Thyroid gland (tissue), 4 donors: ENCODE results near the gene NAP1L4. TPM values are rescaled to one million over a fixed set of nuclear protein-coding genes. Genes with fewer than 3 reads are reported as not detected.

Experiments
- DNase-seq, 2 donors: peaks; one replicate each; pipeline ENCODE4 v3.0.0-alpha.2; 2019
- H3K27ac ChIP-seq, 3 donors: fragments of 200-600 bp; sonication (generic); 1 replicate in 2 of 3; 2 replicates in 1 of 3; pipeline ENCODE4 v1.5.1; 2016 to 2019; ENCODE audit warnings: mild to moderate bottlenecking in 1 of 3, moderate library complexity in 1 of 3
- H3K27me3 ChIP-seq: fragments of 200-600 bp; sonication (generic); one replicate; pipeline ENCODE4 v1.5.1; 2019
- H3K36me3 ChIP-seq, 2 donors: fragments of 200-600 bp; sonication (generic); one replicate each; pipeline ENCODE4 v1.5.1; 2016 to 2019
- H3K4me1 ChIP-seq, 2 donors: fragments of 200-600 bp; sonication (generic); one replicate each; pipeline ENCODE4 v1.5.1; 2017 to 2019
- H3K4me3 ChIP-seq, 3 donors: fragments of 200-600 bp; sonication (generic); replicated peaks in 1 of 3; 1 replicate in 2 of 3; 2 replicates in 1 of 3; pipeline ENCODE4 v1.5.1; 2016; ENCODE audit warnings: mild to moderate bottlenecking in 1 of 3
- H3K9me3 ChIP-seq: fragments of 200-600 bp; sonication (generic); one replicate; pipeline ENCODE4 v1.5.1; 2017
- CTCF ChIP-seq, 6 experiments: fragments of 200-600 bp in 3 of 6; fragments of 450-650 bp in 3 of 6; sonication (generic) in 3 of 6; IDR thresholded peaks; one replicate each; pipeline ENCODE4 v1.5.1; 2016 to 2019; ENCODE audit warnings: antibody characterized with exemption in 6 of 6, mild to moderate bottlenecking in 2 of 6, inconsistent platforms in 1 of 6, moderate library complexity in 1 of 6
- POLR2A ChIP-seq, 2 donors: fragments of 450-650 bp; IDR thresholded peaks; one replicate each; pipeline ENCODE4 v1.6.1; 2017; ENCODE audit warnings: antibody characterized with exemption in 2 of 2, mild to moderate bottlenecking in 2 of 2, moderate library complexity in 1 of 2
- WGBS, 2 donors: methylation state at CpG; one replicate each; pipeline ENCODE4 v1.1.5; 2017; 5-methylcytosine and 5-hydroxymethylcytosine counted together
- intact Hi-C: fragments of 100-400 bp; cut with DNase I; formaldehyde crosslinking; loops from one replicate; pipeline ENCODE4 v1.15.1; 2023
- total RNA-seq, 4 donors: library from RNA; depleted of rRNA; stranded (reverse); fragments of >200 nt; gene quantifications; one replicate each; pipeline ENCODE4 v1.2.3, GENCODE V29; 2016

NAP1L4 gene
- total RNA-seq, 4 donors from 2014 or later = 104 to 117 (median 108) TPM

GRCh38 chr11:2919188-2919587 is 72.9 kb downstream of the NAP1L4 start:
- WGBS, 2 donors = 76 to 91% methylated on average over 5 to 7 of the region's 9 CpGs

GRCh38 chr11:2917842-2918490 is 74.2 kb downstream of the NAP1L4 start:
- TF ChIP-seq POLR2A (IDR thresholded peaks at IDR 0.05) (no peak), CTCF (IDR thresholded peaks at IDR 0.05) (no peak)
- intact Hi-C loops = no loop called here
- Histone ChIP-seq H3K4me1 (peaks cover 17 to 25% of the 10 kb centered on the region in 2 donors), H3K9me3 (no peaks in the 10 kb centered on the region), H3K27ac (no peak overlapping the region), H3K36me3 (no peaks in the 10 kb centered on the region), H3K27me3 (no peaks in the 10 kb centered on the region), H3K4me3 (no peak overlapping the region)
- 73 to 74% methylated on average over 4 to 8 of the region's 25 CpGs for WGBS, 2 donors
- DNase-seq = no peak

More at GRCh38 chr11:2919188-2919587, 72.9 kb downstream of the NAP1L4 start:
- no peak for DNase-seq
- H3K4me1 ChIP-seq = peaks cover 18 to 24% of the 10 kb centered on the region in 2 donors
- intact Hi-C loops = no loop called here
- H3K36me3 ChIP-seq = no peaks in the 10 kb centered on the region
- no peaks in the 10 kb centered on the region for H3K27me3 ChIP-seq
- H3K9me3 ChIP-seq = no peaks in the 10 kb centered on the region
- H3K4me3 ChIP-seq = no peak overlapping the region
- H3K27ac ChIP-seq = no peak overlapping the region
- no peak for TF ChIP-seq CTCF (IDR thresholded peaks at IDR 0.05)
- TF ChIP-seq POLR2A (IDR thresholded peaks at IDR 0.05) = no peak

GRCh38 chr11:2916892-2917645 is 75.1 kb downstream of the NAP1L4 start:
- intact Hi-C loops = no loop called here
- Histone ChIP-seq H3K27me3 (no peaks in the 10 kb centered on the region), H3K27ac (no peak overlapping the region), H3K36me3 (no peaks in the 10 kb centered on the region), H3K4me3 (no peak overlapping the region), H3K9me3 (no peaks in the 10 kb centered on the region), H3K4me1 (peaks cover 24 to 30% of the 10 kb centered on the region in 2 donors)
- no peak for TF ChIP-seq POLR2A (IDR thresholded peaks at IDR 0.05)
- no peak for TF ChIP-seq CTCF (IDR thresholded peaks at IDR 0.05)
- WGBS, 2 donors = 84 to 93% methylated on average over 5 to 14 of the region's 16 CpGs
- no peak for DNase-seq

- Histone ChIP-seq H3K27me3 (no peaks in the 10 kb centered on the region), H3K4me1 (peaks cover 32 to 38% of the 10 kb centered on the region in 2 donors), H3K9me3 (no peaks in the 10 kb centered on the region), H3K4me3 (no peak overlapping the region), H3K36me3 (no peaks in the 10 kb centered on the region), H3K27ac (no peak overlapping the region)
- TF ChIP-seq POLR2A (IDR thresholded peaks at IDR 0.05) (no peak), CTCF (IDR thresholded peaks at IDR 0.05) (no peak)
- 90 to 97% methylated on average over 2 to 12 of the region's 20 CpGs for WGBS, 2 donors
- DNase-seq = no peak
- intact Hi-C loops = no loop called here
These were observed 75.8 kb downstream of the NAP1L4 start for GRCh38 chr11:2916114-2916891.
